Astrocyte (in vitro differentiated cells and primary cell): ENCODE measurements around the gene CBR4. TPM values are rescaled to one million over a fixed set of nuclear protein-coding genes. Genes with fewer than 3 reads are reported as not detected.

Experiments
- DNase-seq: peaks from one replicate; pipeline ENCODE4 v3.0.0-alpha.2; 2010; ENCODE audit warnings: low read depth
- FAIRE-seq: peaks from 2 replicates; lab custom pipeline; 2011; peaks lifted over from hg19 to GRCh38; lab: Jason Lieb, UNC
- H2AFZ ChIP-seq: 2 replicates; pipeline ENCODE4 v1.6.0; 2012; ENCODE audit warnings: low read depth, low read length, inconsistent platforms
- H3K27ac ChIP-seq: 2 replicates; pipeline ENCODE4 v1.5.1; 2011; ENCODE audit warnings: low read depth, low read length, inconsistent platforms
- H3K27me3 ChIP-seq: 2 replicates; pipeline ENCODE4 v1.6.0; 2011; ENCODE audit warnings: low read length, inconsistent platforms; ENCODE audit not compliant: insufficient read depth
- H3K36me3 ChIP-seq: 2 replicates; pipeline ENCODE4 v1.5.1; 2011; ENCODE audit warnings: low read length, inconsistent platforms; ENCODE audit not compliant: insufficient read depth
- H3K4me1 ChIP-seq: 2 replicates; pipeline ENCODE4 v1.5.1; 2011; ENCODE audit warnings: low read length, inconsistent platforms; ENCODE audit not compliant: insufficient read depth
- H3K4me2 ChIP-seq: 2 replicates; pipeline ENCODE4 v1.6.0; 2012; ENCODE audit warnings: low read length, inconsistent platforms
- H3K4me3 ChIP-seq: 2 replicates; pipeline ENCODE4 v1.5.1; 2011; ENCODE audit warnings: low read depth, mild to moderate bottlenecking, low read length, inconsistent platforms; ENCODE audit not compliant: insufficient read depth
- H3K79me2 ChIP-seq: 2 replicates; pipeline ENCODE4 v1.6.0; 2012; ENCODE audit warnings: mild to moderate bottlenecking, low read length, inconsistent platforms; ENCODE audit not compliant: insufficient read depth
- H3K9ac ChIP-seq: 2 replicates; pipeline ENCODE4 v1.6.0; 2012; ENCODE audit warnings: mild to moderate bottlenecking, low read length, inconsistent platforms
- H3K9me3 ChIP-seq: 2 replicates; pipeline ENCODE4 v1.5.1; 2012; ENCODE audit warnings: low read depth, mild to moderate bottlenecking, low read length, inconsistent platforms; ENCODE audit not compliant: insufficient read depth
- H4K20me1 ChIP-seq: 2 replicates; pipeline ENCODE4 v1.6.0; 2012; ENCODE audit warnings: low read length, inconsistent platforms; ENCODE audit not compliant: insufficient read depth
- H3K27ac Mint-ChIP-seq: one replicate; pipeline ENCODE4 v1.8.0; 2021; ENCODE audit warnings: mild to moderate bottlenecking, mixed read lengths; ENCODE audit not compliant: unreplicated experiment
- H3K27me3 Mint-ChIP-seq: one replicate; pipeline ENCODE4 v1.8.0; 2021; ENCODE audit warnings: low read depth, mixed read lengths; ENCODE audit not compliant: unreplicated experiment
- H3K36me3 Mint-ChIP-seq: one replicate; pipeline ENCODE4 v1.8.0; 2021; ENCODE audit warnings: low read depth, mixed read lengths; ENCODE audit not compliant: unreplicated experiment
- H3K4me1 Mint-ChIP-seq: one replicate; pipeline ENCODE4 v1.8.0; 2021; ENCODE audit warnings: low read depth, mixed read lengths; ENCODE audit not compliant: unreplicated experiment
- H3K4me3 Mint-ChIP-seq: one replicate; pipeline ENCODE4 v1.8.0; 2021; ENCODE audit warnings: mild to moderate bottlenecking, moderate library complexity, mixed read lengths; ENCODE audit not compliant: unreplicated experiment
- H3K9me3 Mint-ChIP-seq: one replicate; pipeline ENCODE4 v1.8.0; 2021; ENCODE audit warnings: mild to moderate bottlenecking, mixed read lengths; ENCODE audit not compliant: unreplicated experiment
- EZH2 ChIP-seq: IDR thresholded peaks from 2 replicates; pipeline ENCODE4 v1.6.1; 2012; ENCODE audit warnings: mild to moderate bottlenecking, low read length, inconsistent platforms; ENCODE audit not compliant: insufficient read depth
- total RNA-seq: library from RNA; stranded (reverse); gene quantifications from 2 replicates; pipeline ENCODE4 v1.2.1, GENCODE V29; 2021
- TF ChIP-seq, protein P1 (sequence below): IDR thresholded peaks from 2 replicates; pipeline ENCODE4 v1.5.1; 2011; ENCODE audit warnings: low read depth, mild to moderate bottlenecking, inconsistent platforms, low read length, moderate library complexity; ENCODE audit not compliant: insufficient read depth

CBR4 gene
- total RNA-seq, 1 donor from 2014 or later = 16.8 TPM

DNA sequence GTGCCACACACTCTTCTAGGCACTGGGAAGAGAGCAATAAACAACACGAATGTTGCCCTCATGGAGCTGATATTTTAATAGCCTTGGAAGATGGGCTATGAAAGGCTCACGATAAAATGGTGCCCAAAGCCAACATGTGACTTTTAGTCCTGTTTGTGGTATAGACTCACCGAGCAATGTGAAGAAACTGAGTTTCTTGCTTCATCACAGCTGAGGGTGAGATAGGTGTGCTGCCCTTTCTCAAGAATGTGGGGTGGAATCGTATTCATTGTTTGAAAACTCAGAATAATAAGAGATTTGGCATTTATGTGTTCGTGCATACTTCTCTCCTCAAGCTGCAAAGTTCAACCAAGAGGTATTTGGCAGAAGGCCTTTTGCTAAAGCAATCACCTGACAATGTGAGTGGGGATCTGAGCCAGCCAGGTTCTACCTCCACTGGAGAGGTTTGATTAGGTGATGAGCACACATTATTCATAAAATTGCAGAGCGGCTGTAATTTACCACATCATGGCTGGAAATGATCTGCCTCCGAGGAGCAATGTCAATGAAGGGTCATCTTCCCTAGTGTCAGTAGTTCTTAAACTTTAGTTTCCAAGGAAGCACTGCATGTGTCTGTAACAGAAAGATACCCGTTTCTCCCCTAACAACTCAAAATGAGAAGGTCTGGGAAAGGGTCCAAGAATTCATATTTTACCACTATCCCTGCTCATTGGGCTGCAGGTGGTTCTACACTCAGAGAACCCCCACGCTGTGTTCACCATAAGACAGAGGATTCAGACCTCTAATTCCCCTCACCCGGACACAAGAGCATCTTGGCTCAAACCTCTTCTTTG, 41.9 kb upstream of the CBR4 start:
- Histone ChIP-seq H3K79me2 (no peaks in the 10 kb centered on the region), H4K20me1 (no peaks in the 10 kb centered on the region), H3K4me2 (no peak overlapping the region), H3K4me3 (no peak overlapping the region), H3K4me1 (peaks cover 5% of the 10 kb centered on the region), H3K27ac (no peak overlapping the region), H3K27me3 (no peaks in the 10 kb centered on the region), H2AFZ (no peak overlapping the region), H3K9me3 (no peaks in the 10 kb centered on the region), H3K36me3 (no peaks in the 10 kb centered on the region), H3K9ac (no peak overlapping the region)
- FAIRE-seq = no peak
- peak; percentile 64 for DNase-seq
- peaks cover 2% of the 10 kb centered on the region for H3K36me3 Mint-ChIP-seq
- H3K4me3 Mint-ChIP-seq = no peak overlapping the region
- H3K27me3 Mint-ChIP-seq = peaks cover 9% of the 10 kb centered on the region
- peaks cover 8% of the 10 kb centered on the region for H3K4me1 Mint-ChIP-seq
- TF ChIP-seq EZH2 = no peak
- TF ChIP-seq, protein P1, sequence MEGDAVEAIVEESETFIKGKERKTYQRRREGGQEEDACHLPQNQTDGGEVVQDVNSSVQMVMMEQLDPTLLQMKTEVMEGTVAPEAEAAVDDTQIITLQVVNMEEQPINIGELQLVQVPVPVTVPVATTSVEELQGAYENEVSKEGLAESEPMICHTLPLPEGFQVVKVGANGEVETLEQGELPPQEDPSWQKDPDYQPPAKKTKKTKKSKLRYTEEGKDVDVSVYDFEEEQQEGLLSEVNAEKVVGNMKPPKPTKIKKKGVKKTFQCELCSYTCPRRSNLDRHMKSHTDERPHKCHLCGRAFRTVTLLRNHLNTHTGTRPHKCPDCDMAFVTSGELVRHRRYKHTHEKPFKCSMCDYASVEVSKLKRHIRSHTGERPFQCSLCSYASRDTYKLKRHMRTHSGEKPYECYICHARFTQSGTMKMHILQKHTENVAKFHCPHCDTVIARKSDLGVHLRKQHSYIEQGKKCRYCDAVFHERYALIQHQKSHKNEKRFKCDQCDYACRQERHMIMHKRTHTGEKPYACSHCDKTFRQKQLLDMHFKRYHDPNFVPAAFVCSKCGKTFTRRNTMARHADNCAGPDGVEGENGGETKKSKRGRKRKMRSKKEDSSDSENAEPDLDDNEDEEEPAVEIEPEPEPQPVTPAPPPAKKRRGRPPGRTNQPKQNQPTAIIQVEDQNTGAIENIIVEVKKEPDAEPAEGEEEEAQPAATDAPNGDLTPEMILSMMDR = no peak
- H3K9me3 Mint-ChIP-seq = no peaks in the 10 kb centered on the region
- no peak overlapping the region for H3K27ac Mint-ChIP-seq

DNA sequence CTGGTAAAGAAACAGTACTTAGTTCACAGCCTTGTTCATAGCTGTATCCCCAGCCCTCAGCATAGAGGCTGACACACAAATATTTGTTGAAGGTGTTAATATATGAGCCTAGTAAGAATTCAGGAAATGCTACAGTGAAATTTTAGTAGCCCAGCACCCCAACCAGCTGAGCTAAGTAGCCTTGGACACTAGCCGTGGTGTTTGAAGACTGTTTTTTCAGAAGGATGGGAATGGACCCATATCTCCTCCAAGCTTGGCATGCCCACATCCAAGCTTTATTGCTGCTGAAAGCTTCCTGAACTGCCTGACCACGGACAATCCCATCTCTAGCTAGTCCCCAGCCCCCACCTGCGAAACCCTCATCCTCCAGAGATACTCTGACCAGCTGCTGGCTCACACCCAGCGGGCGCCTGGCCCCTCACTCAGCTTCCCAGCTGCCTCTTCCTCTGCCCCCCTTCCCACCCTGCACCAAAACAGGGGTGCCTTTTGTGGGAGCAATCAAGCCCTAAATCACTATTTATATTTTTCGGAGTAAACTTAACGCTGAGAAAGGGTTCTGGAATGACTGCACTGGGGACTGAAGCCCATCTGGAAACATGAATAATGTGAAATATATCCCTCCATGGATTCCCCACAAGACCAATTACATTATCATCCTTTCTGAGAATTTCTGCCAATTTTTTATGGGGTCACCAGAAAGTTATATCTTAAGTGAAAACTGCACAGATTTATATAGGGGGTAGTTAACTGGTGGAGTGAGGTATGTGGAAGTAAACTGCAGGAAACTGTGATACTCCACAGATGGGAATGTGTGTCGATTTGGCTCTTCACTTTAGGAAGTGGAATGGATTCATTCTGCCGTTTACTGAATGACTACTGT, 41.1 kb upstream of the CBR4 start:
- no peak overlapping the region for H3K4me3 ChIP-seq
- Mint-ChIP-seq H3K4me3 (no peak overlapping the region), H3K9me3 (no peaks in the 10 kb centered on the region), H3K4me1 (peaks cover 8% of the 10 kb centered on the region), H3K27me3 (peaks cover 9% of the 10 kb centered on the region), H3K27ac (no peak overlapping the region), H3K36me3 (peaks cover 2% of the 10 kb centered on the region)
- H4K20me1 ChIP-seq = no peaks in the 10 kb centered on the region
- no peak overlapping the region for H3K9ac ChIP-seq
- H3K79me2 ChIP-seq = no peaks in the 10 kb centered on the region
- H3K9me3 ChIP-seq = no peaks in the 10 kb centered on the region
- H3K36me3 ChIP-seq = no peaks in the 10 kb centered on the region
- FAIRE-seq = no peak
- peaks cover 5% of the 10 kb centered on the region for H3K4me1 ChIP-seq
- TF ChIP-seq, protein P1 = no peak
- TF ChIP-seq EZH2 = no peak
- no peak overlapping the region for H3K4me2 ChIP-seq
- H2AFZ ChIP-seq = no peak overlapping the region
- H3K27ac ChIP-seq = no peak overlapping the region
- no peaks in the 10 kb centered on the region for H3K27me3 ChIP-seq
- DNase-seq = no peak
